NCI-H1092 treated with DMSO at 0.1 percent for 48 hours (cell line): ENCODE results near the gene ESRRG.
A peak's percentile ranks its signal among the peaks of the same experiment; 100 is the strongest.

Experiments used
- DNase-seq: peaks from one replicate; lab custom pipeline; 2025; lab: John Stamatoyannopoulos, UW

ESRRG gene

DNA sequence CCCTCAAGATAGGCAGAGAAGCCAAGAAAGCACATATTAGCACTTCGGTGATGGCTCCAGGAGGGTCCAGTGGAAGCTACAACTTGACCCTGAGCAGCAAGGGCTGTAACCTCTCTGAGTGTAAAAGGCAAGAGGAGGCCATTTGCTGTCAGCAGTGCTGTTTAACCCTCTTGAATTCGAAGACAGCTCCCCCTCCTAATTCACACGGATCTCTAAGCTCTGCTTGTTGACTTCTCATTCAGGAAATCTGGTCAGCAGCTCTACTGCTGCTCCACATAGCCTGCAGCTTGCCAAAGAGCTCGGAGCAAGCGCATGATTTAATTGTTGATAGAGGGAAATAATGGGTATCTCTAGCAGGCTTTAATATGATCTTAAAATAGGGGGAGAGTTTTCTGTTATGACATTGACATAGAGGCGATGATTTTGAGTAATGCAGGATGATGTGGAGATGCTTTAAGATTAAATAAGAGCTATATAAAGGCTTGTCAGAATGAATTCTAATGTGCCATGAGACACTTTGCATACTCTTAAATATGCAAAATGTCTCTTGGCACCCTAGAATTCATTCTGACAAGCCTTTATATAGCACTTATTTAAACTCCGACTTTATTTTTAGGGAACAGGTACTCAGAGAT is 220.6 kb downstream of the ESRRG start:
- peak; percentile 87 for DNase-seq

DNA sequence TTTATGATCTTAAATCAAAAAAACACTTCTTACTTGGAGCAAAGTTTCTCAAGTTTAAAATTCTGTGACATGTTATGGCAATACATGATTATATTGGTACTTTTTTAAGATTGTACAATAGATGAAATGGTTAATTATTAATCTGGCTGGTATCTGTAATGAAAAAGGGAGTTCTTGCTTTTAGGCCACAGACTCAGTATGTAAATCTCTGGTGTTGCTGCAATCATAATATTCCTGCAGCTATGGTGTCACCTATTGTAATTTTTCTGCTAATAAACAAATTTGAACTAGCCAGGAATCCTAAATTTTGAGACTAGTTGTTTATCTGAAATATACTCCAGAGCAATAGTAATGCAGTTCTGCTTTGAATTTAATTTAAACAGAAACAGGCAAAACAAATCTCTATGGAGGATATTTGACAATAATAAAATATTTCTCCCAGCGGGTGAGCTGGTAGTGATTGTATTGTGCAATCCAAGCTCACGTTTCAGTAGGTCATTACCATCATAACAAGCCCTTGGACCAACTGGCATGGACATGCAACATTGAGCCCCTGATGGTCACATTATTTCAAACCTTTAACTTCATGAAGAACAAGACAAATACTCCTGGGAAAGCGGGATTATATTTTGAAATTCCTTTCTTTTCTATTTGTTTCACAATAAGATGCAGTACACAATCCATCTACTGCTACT is 222.8 kb downstream of the ESRRG start:
- peak; percentile 58 for DNase-seq

DNA sequence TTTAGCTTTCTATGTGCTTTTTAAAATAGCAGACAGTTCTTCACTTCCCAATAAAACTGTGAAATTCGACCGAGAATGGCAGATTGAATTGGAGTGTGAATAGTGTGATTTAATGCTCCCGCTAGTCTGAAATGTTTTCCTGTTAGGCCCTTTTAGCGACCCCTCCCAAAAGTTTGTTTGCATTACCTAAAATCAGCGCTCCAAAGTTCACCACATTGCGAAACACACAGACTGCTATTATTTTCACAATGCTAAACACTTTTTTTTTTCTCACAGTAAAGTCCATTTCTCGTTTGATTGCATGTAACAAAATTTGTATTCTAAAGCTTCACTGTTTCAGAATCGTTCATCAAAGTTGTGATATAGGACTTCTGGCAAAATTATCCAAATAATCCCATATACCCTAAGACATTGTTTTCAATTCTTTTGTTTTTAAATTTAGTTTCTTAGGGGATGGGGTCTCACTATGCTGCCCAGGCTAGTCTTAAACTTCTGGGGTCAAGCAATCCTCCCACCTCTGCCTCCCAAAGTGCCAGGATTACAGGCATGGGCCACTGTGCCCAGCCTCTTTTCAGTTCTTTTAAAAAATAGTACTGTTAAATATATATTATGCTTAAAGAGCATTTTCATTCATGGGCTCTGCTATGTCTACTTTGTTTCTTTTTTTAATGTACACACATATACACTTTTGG is 223.5 kb downstream of the ESRRG start:
- DNase-seq, result no peak

DNA sequence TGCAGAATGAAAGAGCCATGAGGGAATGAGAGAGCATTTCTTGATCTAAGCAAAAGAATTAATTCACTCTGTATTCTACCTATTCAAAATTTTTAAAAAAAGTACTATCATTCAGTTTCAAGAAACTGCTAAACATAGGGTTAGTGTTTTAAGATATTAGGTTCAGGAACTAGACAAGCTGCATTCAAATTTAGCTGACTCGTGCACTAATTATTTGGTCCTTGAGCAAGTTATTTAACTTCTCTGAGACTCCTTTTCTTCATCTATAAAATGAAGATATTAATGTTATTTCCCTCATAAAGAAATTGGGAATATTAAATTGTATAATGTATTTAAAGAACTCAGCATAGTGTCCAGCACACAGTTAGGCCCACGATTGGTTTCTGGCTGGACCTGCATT is 225.0 kb downstream of the ESRRG start:
- no peak for DNase-seq

DNA sequence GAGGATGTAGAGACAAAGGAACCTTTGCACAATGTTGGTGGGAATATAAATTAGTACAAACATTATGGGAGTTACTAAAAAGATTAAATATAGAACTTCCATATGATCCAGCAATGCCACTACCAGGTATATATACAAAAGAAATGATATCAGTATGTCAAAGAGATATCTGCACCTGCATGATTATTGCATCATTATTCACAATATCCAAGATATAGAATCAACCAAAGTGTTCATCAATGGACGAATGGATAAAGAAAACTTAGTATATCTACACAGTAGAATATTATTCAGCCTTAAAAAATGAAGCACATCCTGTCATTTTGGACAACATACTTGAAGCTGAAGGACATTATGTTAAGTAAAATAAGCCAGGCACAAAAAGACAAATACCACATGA is 238.2 kb downstream of the ESRRG start:
- no peak for DNase-seq

DNA sequence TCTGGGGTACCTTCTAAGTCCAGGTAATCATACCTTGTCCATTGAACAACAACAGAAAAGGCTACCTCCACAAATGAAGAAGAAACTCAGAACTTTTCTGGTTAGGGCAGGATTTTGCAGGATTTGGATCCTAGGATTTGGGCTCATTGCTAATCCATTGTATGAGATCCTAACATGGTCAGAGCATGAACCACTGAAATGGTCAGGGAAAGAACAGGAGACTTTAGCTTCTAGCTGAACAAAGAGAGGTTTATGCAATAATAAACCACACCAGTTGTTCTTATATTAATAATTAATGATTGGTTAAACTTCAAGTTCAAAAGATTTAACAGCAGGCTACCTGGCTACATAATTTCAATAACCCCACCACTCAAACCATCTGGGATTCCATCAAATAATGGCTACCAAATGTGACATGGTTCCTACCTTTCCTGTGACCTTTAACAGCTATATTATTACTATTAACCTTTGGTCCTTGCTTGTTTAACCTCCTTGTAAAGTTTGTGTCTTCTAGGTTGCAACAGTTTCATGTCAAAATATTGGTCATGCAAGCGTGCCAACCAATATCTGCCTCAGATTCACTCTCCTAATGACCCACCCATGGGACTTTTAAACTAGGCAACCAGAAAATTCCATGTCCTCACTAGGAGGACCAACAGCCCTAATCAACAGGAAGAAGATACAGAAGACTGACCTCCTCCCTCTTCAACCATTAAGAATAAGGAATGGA is 239.4 kb downstream of the ESRRG start:
- no peak for DNase-seq

DNA sequence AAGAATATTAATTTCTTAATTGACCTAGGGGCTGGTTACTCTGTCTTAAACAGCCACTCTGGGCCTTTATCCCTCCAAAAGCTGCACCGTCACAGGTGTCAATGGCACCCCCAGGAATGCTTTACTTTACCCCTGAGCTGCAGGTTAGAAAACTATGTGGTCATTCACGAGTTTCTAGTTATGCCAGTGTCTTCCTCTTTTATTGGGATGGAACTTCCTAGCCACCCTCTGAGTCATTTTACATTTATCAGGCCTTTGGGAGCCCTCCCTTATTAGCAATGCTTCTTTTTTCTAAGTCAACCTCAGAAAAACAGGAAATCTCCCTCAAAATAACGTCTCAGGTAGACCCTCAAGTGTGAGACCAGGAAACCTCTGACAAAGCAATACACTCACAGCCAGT is 240.6 kb downstream of the ESRRG start:
- DNase-seq, result no peak

DNA sequence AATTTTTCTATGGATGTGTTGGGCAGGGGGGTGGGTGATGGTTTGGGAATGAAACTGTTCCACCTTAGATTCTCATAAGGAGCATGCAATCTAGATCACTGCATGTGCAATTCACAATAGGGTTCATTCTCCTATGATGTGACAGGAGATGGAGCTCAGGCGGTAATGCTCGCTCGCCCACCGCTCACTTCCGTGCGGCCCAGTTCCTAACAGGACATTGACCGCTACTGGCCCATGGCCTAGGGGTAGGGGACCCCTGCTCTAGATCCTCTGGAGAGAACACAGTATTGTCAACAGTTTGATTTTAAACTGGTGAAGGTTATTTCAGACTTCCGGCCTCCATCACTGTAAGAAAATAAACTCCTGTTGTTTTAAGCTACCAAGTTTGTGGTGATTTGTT is 245.0 kb downstream of the ESRRG start:
- DNase-seq, result no peak

DNA sequence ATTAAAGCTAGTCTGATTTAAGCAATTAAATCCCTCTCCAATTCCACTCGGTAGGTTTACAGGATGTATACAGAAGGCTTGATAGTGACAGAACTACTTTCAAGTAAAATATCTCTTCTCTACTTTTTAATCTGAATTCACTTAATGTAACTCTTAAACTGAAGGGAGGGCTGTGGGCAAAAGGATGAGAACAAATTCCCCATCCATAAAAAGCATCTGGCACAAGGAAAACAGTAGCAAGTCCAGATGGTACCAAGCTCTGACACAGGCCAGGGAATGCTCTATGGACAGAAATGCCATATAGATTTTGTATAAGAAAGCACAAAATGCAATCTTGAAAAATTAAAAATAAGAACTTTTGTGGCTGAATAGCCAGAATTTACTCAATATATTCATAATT is 246.9 kb downstream of the ESRRG start:
- no peak for DNase-seq

DNA sequence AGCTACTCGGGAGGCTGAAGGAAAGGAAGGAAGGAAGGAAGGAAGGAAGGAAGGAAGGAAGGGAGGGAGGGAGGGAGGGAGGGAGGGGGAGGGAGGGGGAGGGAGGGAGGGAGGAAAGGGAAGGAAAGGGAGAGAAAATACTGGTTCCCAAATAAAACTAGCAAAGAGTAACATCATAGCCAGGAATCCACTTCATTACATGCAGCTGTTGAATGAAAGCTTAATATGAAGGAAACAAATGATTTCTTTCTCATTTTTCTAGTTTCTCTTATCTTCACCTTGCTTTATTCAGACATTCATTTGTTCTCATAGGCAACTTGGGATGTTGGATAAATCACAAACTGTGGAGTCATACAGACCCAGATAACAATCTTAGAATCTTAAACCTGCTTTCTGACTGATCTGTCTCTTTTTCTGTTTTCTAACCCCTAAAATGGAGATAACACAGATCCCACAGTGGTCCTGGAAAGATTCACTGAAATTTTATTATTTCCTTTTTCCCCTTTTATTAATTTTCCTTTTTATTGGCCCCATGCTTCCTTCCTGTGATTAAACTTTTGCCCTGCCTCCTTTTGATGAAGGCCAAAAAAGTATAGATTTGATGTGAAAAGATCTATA is 247.5 kb downstream of the ESRRG start:
- no peak for DNase-seq

DNA sequence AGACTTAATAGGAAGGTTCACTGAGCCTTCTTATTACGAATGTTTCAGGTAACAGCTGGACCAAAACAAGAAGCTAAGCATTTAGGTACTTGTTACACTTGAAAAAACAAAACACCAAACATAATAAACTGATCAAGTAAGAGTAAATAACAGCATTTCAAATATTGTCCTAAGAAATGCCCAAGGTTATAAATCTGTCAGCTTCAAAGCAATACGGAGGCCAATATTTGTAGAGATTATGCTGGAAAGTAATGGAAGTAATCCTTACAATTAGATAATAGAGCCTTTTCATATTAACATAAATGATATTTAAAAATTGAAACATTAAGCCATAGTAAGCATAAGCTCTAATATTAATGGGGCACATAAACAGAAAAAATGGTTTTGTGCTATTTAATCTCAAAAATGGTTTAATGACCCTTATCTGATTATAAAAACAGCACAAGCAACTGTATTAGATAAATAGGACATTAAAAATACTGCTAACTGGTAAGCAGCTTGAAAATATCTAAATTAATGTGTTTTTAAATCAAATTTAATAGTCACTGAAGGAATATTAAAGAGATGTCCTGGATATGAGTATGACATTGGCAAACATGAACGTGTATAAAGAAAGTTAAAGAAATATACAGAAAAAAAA is 256.9 kb downstream of the ESRRG start:
- no peak for DNase-seq

DNA sequence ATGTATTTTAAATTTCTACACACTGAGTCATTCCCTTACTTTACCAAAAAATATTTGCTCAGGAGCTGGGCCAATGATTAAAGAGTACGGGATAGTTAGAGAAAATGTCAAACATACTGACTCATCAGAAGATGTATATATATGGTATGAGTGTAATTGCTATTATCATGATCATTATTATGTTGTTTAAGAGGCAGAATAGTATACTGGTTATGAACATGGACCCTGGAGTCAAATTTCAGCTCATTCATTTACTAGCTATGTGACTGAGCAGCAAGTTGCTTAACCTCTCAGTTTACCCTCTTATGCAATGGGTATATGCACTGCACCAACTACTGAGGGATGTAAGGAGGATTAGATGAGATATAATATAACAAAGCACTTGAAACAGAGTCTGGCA is 258.7 kb downstream of the ESRRG start:
- DNase-seq, result no peak

DNA sequence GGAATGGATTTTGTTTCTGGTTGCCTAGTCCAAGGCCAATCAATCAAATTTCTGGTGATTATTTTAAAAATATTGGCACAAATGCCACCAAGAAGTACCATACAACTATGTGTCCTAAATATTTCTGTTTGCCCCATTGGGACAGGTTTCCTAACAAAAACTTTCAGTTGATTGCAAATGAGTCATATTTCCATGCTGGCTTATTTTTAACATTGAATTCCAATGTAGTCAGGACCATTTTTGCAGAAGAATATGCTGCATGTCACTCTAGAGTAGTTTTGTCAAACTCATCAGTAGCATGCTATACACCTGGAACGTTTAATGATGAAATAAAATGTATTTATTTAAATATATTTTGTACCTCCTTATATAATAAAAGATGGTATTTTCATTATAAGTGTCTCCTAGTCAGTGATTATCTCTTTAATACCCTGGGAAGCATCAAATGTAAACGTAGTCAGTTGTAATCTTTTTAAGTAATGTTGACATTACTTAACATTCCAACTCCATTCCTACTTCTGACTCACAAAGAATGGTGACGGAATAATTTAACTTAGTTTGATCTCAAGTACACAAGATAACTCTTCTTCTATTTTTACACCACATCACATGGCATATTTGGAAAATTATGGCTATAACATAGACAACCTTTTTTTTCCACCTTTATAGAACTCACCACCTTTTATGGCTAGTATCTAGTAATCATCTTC is 261.0 kb downstream of the ESRRG start:
- no peak for DNase-seq

DNA sequence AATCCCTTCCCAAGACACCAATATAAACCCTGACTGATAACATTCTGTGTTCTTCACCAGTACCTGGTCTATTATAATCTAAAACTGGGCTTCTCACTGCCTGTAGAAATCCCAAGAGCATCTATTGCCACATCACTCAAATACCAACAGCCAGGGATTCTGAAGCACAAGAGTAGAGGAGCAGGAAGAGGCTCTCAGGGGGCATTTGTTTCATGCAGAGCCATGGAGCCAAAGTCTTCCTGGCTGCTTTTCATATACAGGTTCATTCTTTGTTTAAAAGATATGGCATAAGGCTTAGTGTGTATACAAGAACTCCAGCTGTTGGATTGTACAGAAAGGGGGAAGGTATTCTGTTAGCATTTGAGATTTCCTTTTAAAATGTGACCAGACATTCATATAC is 261.8 kb downstream of the ESRRG start:
- no peak for DNase-seq

DNA sequence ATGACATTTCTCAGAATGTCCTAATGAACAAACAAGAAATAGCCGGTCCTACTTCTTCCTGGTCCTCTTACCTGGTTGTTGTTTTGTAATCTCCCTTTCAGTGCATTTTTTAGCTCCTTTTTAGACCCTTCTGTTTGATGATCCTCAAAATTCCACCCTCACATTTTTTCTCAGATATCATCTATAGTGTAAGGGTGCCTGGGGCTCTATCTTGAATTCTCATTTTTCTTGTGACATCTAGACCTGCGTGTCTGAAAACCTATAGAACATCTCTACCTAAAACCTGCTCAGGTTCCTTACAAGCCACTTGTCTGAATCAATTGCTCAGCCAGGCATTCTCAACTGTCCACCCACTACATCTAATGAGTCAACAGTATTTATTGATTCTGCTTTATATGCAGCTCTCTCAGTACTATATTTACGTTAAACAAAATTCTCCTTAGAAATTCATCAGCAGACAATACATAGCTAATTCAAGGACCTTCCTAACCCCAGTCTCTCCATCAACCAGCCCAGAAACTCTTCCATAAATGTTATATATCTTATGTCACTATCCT is 263.5 kb downstream of the ESRRG start:
- DNase-seq, result no peak

DNA sequence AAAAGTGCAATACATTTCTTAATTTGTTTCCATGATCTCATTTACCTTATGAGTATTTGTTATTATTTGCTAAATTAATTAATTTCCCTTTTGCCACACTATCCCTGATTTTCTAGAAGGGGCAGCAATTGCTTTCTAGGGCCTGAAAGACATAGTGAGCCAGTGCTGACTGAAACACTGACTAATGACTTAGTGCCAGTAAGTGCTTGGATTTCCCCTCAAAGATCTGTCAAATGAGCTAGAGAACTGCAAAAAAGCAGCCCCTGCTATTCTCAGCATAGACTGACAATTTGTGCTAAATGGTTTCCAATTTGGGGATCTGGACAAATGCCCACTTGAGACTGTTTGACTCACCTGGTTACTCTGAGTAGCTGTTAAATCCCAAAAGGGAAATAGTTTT is 264.4 kb downstream of the ESRRG start:
- DNase-seq, result no peak

DNA sequence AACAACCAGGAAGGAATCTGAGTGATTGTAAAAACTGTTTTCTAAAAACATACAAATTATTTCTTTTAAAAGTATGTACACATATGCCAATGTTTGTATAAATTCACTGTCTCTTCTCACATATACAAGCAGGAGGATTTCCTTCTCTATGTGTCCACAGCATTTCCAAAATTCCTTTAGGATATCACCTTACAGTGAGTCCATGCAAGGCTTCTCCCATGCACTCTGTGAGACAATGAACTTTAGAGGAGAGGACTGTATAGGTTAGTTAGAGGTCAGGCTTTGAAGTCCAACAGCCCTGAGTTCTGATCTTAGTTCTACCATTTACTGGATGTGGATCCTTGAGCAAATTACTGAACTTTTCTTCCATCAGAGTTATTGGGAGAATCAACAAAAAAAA is 265.9 kb downstream of the ESRRG start:
- DNase-seq, result no peak

DNA sequence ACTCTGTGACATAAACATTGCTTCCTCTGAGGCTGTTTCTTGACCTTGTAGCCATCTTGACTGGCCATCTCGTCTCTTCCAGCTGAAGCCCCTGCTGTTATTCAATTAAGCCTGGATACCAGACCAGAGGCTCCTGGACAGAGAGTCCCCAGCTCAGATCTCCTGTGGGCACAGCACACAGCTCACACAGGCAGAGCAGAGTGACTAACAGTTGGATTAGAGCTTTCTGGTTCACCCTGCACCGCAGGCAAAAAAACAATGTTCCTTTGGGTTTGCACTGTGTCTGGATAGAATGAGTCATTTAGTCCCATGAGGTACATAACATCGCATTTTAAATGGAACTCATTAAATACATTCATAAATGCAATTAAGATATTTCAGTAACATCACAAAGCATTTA is 266.5 kb downstream of the ESRRG start:
- DNase-seq, result no peak

DNA sequence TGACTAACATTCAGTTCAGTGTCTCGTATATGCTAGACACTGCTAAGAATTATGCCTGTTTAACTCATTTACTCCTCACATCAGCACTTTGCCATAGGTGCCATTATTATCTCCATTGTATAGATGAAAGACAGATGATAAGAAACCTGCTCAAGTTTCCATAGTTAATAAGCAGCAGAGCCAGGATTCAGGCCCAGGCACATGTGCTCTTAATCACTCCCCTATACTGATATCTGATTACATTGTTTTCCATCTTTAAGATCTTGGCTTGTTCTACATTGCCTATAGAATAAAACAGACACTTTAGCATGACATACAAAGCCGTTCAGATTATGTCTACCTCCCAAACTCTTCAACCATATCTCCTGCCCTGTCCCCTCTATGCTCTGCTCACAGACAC is 269.5 kb downstream of the ESRRG start:
- DNase-seq, result no peak
